Fibroblast of skin of back (primary cell): ENCODE results near the gene CAPZB.

Experiments used
- DNase-seq: peaks from one replicate; pipeline ENCODE4 v3.0.0-alpha.2; 2013

Gene CAPZB

GRCh38 chr1:19426294-19427086 is 58.8 kb downstream of the CAPZB start:
- DNase-seq, result no peak

GRCh38 chr1:19425646-19426239 is 59.6 kb downstream of the CAPZB start:
- no peak for DNase-seq

- DNase-seq, result no peak
Observed at GRCh38 chr1:19424651-19425570, 60.4 kb downstream of the CAPZB start.

GRCh38 chr1:19423130-19423529 is 62.2 kb downstream of the CAPZB start:
- DNase-seq, result peak; percentile 19

GRCh38 chr1:19421365-19421764 is 64.0 kb downstream of the CAPZB start:
- DNase-seq, result no peak

GRCh38 chr1:19420606-19421005 is 64.7 kb downstream of the CAPZB start:
- DNase-seq, result no peak

- DNase-seq, result no peak
Observed at GRCh38 chr1:19419691-19420090, 65.6 kb downstream of the CAPZB start.

- no peak for DNase-seq
Observed at GRCh38 chr1:19418503-19418971, 66.8 kb downstream of the CAPZB start.

- DNase-seq, result no peak
Observed at GRCh38 chr1:19416921-19417470, 68.3 kb downstream of the CAPZB start.

GRCh38 chr1:19416145-19416544 is 69.2 kb downstream of the CAPZB start:
- DNase-seq, result no peak

- DNase-seq, result no peak
Observed at GRCh38 chr1:19414515-19415121, 70.7 kb downstream of the CAPZB start.

GRCh38 chr1:19413999-19414398 is 71.3 kb downstream of the CAPZB start:
- DNase-seq, result no peak

- DNase-seq, result no peak
Observed at GRCh38 chr1:19412654-19413053, 72.7 kb downstream of the CAPZB start.

GRCh38 chr1:19411612-19412011 is 73.7 kb downstream of the CAPZB start:
- DNase-seq, result no peak

- DNase-seq, result no peak
Observed at GRCh38 chr1:19410393-19410792, 74.9 kb downstream of the CAPZB start.

GRCh38 chr1:19409477-19410341 is 75.6 kb downstream of the CAPZB start:
- no peak for DNase-seq

- no peak for DNase-seq
Observed at GRCh38 chr1:19407494-19408096, 77.7 kb downstream of the CAPZB start.

GRCh38 chr1:19406680-19407079 is 78.7 kb downstream of the CAPZB start:
- DNase-seq, result no peak

- peak; percentile 7 for DNase-seq
Observed at GRCh38 chr1:19405761-19406487, 79.4 kb downstream of the CAPZB start.

- no peak for DNase-seq
Observed at GRCh38 chr1:19405195-19405760, 80.1 kb downstream of the CAPZB start.
